Measurements from ENCODE around the gene LMX1A. TPM values are rescaled to one million over a fixed set of nuclear protein-coding genes. Genes with fewer than 3 reads are reported as not detected.

Gene LMX1A
- total RNA-seq, 1 donor from 2014 or later = not detected

DNA sequence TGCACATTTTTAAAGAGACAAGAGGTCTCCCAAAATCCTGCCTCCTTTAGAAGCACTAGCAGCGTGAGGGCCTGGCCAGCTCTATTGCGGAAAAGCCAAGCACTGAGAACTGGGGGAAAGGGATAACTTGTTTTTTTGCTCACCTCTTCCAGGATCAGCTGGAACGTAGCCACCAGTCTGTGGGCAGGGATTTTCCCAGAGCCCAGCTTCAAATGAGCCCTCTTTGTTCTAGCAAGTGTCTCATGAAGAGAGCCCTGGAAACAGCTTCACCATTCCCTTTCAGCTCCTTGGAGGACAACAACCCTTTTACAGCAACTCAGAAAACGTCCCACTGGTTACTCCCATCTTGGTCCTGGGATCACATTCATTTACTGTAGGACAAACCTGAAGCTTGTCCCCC lies 195.4 kb downstream of the LMX1A start:
- no peak for DNase-seq

DNA sequence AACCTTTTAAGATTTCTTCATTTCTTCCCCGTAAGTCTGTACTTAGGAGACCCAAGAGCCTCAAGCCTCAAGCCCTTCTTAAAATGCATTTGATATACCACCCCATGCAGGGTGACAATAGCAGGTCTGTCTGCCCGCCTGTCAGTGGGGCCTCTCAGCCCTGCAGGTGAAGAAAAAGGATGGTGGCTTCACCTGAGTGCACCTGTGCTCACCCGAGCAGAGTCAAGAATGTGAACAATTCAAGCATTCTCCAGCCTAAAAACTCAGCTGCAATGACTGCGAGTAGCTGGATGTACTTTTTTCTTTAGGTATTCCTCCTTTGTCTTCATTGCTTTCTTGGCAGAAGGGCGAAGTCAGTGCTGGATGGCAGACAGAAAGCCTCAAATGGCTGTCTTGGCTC lies 203.3 kb downstream of the LMX1A start:
- no peak for DNase-seq

DNA sequence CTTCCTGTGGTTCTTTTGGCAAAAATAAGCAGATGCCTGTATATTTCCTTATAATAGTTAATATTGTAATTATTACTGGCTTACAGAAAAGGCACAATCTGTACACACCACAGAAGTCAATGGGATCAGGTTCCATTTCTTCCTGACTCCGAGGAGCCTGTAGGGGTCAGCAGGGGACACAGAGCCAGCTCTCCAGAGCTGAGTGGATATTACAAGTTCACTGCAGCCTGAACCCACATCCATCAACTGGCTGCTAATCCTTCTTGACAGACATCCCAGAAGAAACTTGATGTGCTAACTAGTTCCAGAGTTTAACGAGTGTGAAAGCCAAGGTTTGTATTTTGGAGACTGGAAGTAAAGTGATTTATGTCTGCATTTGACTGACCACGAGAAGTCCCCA lies 203.8 kb downstream of the LMX1A start:
- no peak for DNase-seq

GRCh38 chr1:165152109-165152508 lies 204.4 kb downstream of the LMX1A start:
- no peak for DNase-seq

Other genes starting within 250 kb of the LMX1A start
- 0.31 TPM for gene RXRG, start 88.4 kb upstream of the LMX1A start, total RNA-seq
- gene LRRC52, start 187.3 kb upstream of the LMX1A start, total RNA-seq = not detected

Data from occipital lobe (tissue), 2 donors.